ENCODE results near the gene GNA15. TPM values are rescaled to one million over a fixed set of nuclear protein-coding genes. Genes with fewer than 3 reads are reported as not detected.

The GNA15 gene
- total RNA-seq, 3 donors from 2014 or later (not counting 1 experiment from before 2014, with no cell fraction given) = 3.9 to 10.4 (median 8.4) TPM

GRCh38 chr19:3184847-3185460 is 49.1 kb downstream of the GNA15 start:
- intact Hi-C loops (cut with micrococcal nuclease) = loop anchor here (1.0 to 10.0 kb wide), 3 partner anchors 9 to 250 kb away; no protein-coding TSS in a partner anchor
- WGBS (ENCODE audit: insufficient coverage) = 30% methylated on average over 14 of the region's 14 CpGs

GRCh38 chr19:3185461-3186159 is 49.8 kb downstream of the GNA15 start, which contains the start of gene NCLN:
TSS of gene NCLN (plus strand) at chr19:3185930. CDS start at chr19:3186031, 101 bp downstream.
- peak; percentile 96 for DNase-seq
- H3K27me3 ChIP-seq (ENCODE audit: control insufficient read depth, insufficient read depth, low read length) = no peaks in the 10 kb centered on the region
- WGBS (ENCODE audit: insufficient coverage) = under 1% methylated on average over 67 of the region's 69 CpGs

More at GRCh38 chr19:3184847-3185460, 49.1 kb downstream of the GNA15 start:
- H3K9me3 Mint-ChIP-seq = no peaks in the 10 kb centered on the region
- DNase-seq (no peak), ATAC-seq (peak; percentile 16 to 35 (median 21))
- Histone ChIP-seq H3K27me3 (ENCODE audit: control insufficient read depth, insufficient read depth, low read length) (no peaks in the 10 kb centered on the region), H3K27ac (ENCODE audit: low read length) (peak overlapping the region; percentile 72), H3K36me3 (ENCODE audit: control insufficient read depth, insufficient read depth, low read length) (peaks cover 24% of the 10 kb centered on the region), H3K4me1 (ENCODE audit: control insufficient read depth, insufficient read depth, low read length) (peaks cover 82% of the 10 kb centered on the region), H3K4me3 (ENCODE audit: low read length) (peak overlapping the region; percentile 77), H3K9me3 (ENCODE audit: control insufficient read depth, insufficient read depth, low read length) (no peaks in the 10 kb centered on the region)
- no peak for TF ChIP-seq CTCF (IDR thresholded peaks at IDR 0.05)
- peak overlapping the region; percentile 95 for H3K4me3 Mint-ChIP-seq
- no peaks in the 10 kb centered on the region for H3K36me3 Mint-ChIP-seq
- H3K27me3 Mint-ChIP-seq (ENCODE audit: low read depth in 2 of 2) = no peaks in the 10 kb centered on the region
- peak overlapping the region; percentile 93 to 94 for H3K27ac Mint-ChIP-seq
- H3K4me1 Mint-ChIP-seq = peaks cover 39 to 68% of the 10 kb centered on the region in 2 donors

GRCh38 chr19:3186160-3186688 is 50.4 kb downstream of the GNA15 start:
- Histone ChIP-seq H3K36me3 (ENCODE audit: control insufficient read depth, insufficient read depth, low read length) (peaks cover 21% of the 10 kb centered on the region), H3K4me3 (ENCODE audit: low read length) (peak overlapping the region; percentile 52), H3K9me3 (ENCODE audit: control insufficient read depth, insufficient read depth, low read length) (no peaks in the 10 kb centered on the region), H3K27me3 (ENCODE audit: control insufficient read depth, insufficient read depth, low read length) (no peaks in the 10 kb centered on the region), H3K4me1 (ENCODE audit: control insufficient read depth, insufficient read depth, low read length) (peaks cover 75% of the 10 kb centered on the region), H3K27ac (ENCODE audit: low read length) (peak overlapping the region; percentile 45)
- Mint-ChIP-seq H3K9me3 (no peaks in the 10 kb centered on the region), H3K36me3 (no peaks in the 10 kb centered on the region), H3K4me3 (peak overlapping the region; percentile 95), H3K27ac (peak overlapping the region; percentile 65 to 94), H3K4me1 (peaks cover 29 to 56% of the 10 kb centered on the region in 2 donors), H3K27me3 (ENCODE audit: low read depth in 2 of 2) (no peaks in the 10 kb centered on the region)
- TF ChIP-seq CTCF (IDR thresholded peaks at IDR 0.05) = no peak
- intact Hi-C loops (cut with micrococcal nuclease) = loop anchor here (10.0 kb wide), 2 partner anchors 231 to 249 kb away; no protein-coding TSS in a partner anchor
- under 1% methylated on average over 38 of the region's 38 CpGs for WGBS (ENCODE audit: insufficient coverage)
- ATAC-seq = no peak
- peak in 1 of 2 donors; percentile 35 for DNase-seq

More at GRCh38 chr19:3185461-3186159, 49.8 kb downstream of the GNA15 start, which contains the start of gene NCLN:
- Mint-ChIP-seq H3K27me3 (ENCODE audit: low read depth in 2 of 2) (no peaks in the 10 kb centered on the region), H3K36me3 (no peaks in the 10 kb centered on the region), H3K27ac (peak within 1 kb of the TSS; percentile 93 to 94), H3K4me1 (peaks cover 32 to 61% of the 10 kb centered on the region in 2 donors), H3K9me3 (no peaks in the 10 kb centered on the region), H3K4me3 (peak within 1 kb of the TSS; percentile 95)
- TF ChIP-seq CTCF (IDR thresholded peaks at IDR 0.05) = no peak
- Histone ChIP-seq H3K4me3 (ENCODE audit: low read length) (peak within 1 kb of the TSS; percentile 77), H3K9me3 (ENCODE audit: control insufficient read depth, insufficient read depth, low read length) (no peaks in the 10 kb centered on the region), H3K27ac (ENCODE audit: low read length) (peak within 1 kb of the TSS; percentile 72), H3K36me3 (ENCODE audit: control insufficient read depth, insufficient read depth, low read length) (peaks cover 24% of the 10 kb centered on the region), H3K4me1 (ENCODE audit: control insufficient read depth, insufficient read depth, low read length) (peaks cover 81% of the 10 kb centered on the region)
- intact Hi-C loops (cut with micrococcal nuclease) = loop anchor here (1.0 to 10.0 kb wide), 3 partner anchors 9 to 249 kb away; no protein-coding TSS in a partner anchor
- ATAC-seq = peak; percentile 88 to 96 (median 91)

All from natural killer cell (primary cell).